NCI-H1417 (cell line): ENCODE data around the gene LCN6.

Experiments used
- DNase-seq, 3 experiments: peaks; one replicate each; lab custom pipeline; 2025; lab: John Stamatoyannopoulos, UW

LCN6 gene

GRCh38 chr9:136743639-136744211 is 4.6 kb downstream of the LCN6 start:
- DNase-seq: no peak

GRCh38 chr9:136742591-136743391 is 5.5 kb downstream of the LCN6 start, which contains the start of gene LCN10:
TSS of gene LCN10 (minus strand) at chr9:136742940. CDS start at chr9:136742903, 37 bp downstream.
- peak in 2 of 3 experiments; percentile 77 to 87 for DNase-seq

- peak in 2 of 3 experiments; percentile 62 to 75 for DNase-seq
Measured at GRCh38 chr9:136741883-136742571, 6.3 kb downstream of the LCN6 start.

GRCh38 chr9:136740971-136741882 is 7.1 kb downstream of the LCN6 start:
- DNase-seq: peak in 1 of 3 experiments; percentile 37

- no peak for DNase-seq
Measured at GRCh38 chr9:136740491-136740890, 7.8 kb downstream of the LCN6 start.

GRCh38 chr9:136740069-136740468 is 8.3 kb downstream of the LCN6 start:
- DNase-seq: no peak

- no peak for DNase-seq
Measured at GRCh38 chr9:136739509-136739908, 8.8 kb downstream of the LCN6 start.

GRCh38 chr9:136738960-136739359 is 9.4 kb downstream of the LCN6 start:
- no peak for DNase-seq

GRCh38 chr9:136735812-136736480 is 12.4 kb downstream of the LCN6 start:
- DNase-seq: no peak

- no peak for DNase-seq
Measured at GRCh38 chr9:136734837-136735496, 13.4 kb downstream of the LCN6 start.

- no peak for DNase-seq
Measured at GRCh38 chr9:136733611-136734010, 14.7 kb downstream of the LCN6 start.

GRCh38 chr9:136732444-136733178 is 15.7 kb downstream of the LCN6 start:
- DNase-seq: no peak

GRCh38 chr9:136729926-136730325 is 18.4 kb downstream of the LCN6 start:
- DNase-seq: no peak

- no peak for DNase-seq
Measured at GRCh38 chr9:136729144-136729543, 19.2 kb downstream of the LCN6 start.

- peak in 2 of 3 experiments; percentile 62 for DNase-seq
Measured at GRCh38 chr9:136728548-136729123, 19.7 kb downstream of the LCN6 start.

- peak; percentile 78 to 92 (median 90) for DNase-seq
Measured at GRCh38 chr9:136728080-136728547, 20.2 kb downstream of the LCN6 start.

GRCh38 chr9:136726631-136727191 is 21.6 kb downstream of the LCN6 start:
- peak in 1 of 3 experiments; percentile 25 for DNase-seq

GRCh38 chr9:136726118-136726517 is 22.2 kb downstream of the LCN6 start:
- no peak for DNase-seq

GRCh38 chr9:136725612-136726011 is 22.7 kb downstream of the LCN6 start:
- no peak for DNase-seq
